ENCODE results near the gene GASK1B.

The GASK1B gene

DNA sequence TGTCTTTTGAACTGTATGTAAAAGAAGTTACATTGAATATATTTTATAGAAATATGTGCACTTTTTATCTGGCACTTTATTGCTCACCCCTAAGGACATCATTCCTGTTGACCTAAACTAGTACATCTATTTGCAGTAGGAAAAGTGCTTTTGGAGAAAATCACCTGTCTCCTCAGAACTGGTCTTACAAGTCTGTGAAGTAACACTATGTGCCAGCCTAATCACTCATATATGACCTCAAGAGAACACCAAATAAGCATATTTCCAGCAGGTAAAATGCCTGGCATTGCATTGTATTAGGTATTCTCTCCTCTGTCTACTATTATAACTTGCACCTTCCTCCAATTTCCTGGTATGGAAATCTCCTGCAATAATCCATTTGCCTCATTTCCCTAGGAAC lies 4.0 kb upstream of the GASK1B start:
- no peak overlapping the region for H3K4me3 ChIP-seq (ENCODE audit: low read length, poor library complexity, severe bottlenecking)
- H3K9me3 ChIP-seq (ENCODE audit: insufficient read depth, low read depth, low read length): no peaks in the 10 kb centered on the region
- no peaks in the 10 kb centered on the region for H3F3A ChIP-seq (ENCODE audit: low read depth)
- no peaks in the 10 kb centered on the region for H3K9me2 ChIP-seq (replicated peaks; ENCODE audit: low read depth, low read length)
- H3K79me2 ChIP-seq (ENCODE audit: insufficient read depth, low read length): no peaks in the 10 kb centered on the region
- no peak overlapping the region for H2AFZ ChIP-seq (ENCODE audit: low read length)
- no peaks in the 10 kb centered on the region for H3K36me3 ChIP-seq (ENCODE audit: insufficient read depth, low read length)
- no peak overlapping the region for H3K9ac ChIP-seq (ENCODE audit: low read depth, low read length, poor library complexity, severe bottlenecking)
- no peaks in the 10 kb centered on the region for H4K20me1 ChIP-seq (ENCODE audit: insufficient read depth, low read length, poor library complexity, severe bottlenecking)
- H3K4me1 ChIP-seq (ENCODE audit: insufficient read depth, low read length, poor library complexity, severe bottlenecking): no peaks in the 10 kb centered on the region
- H3K27me3 ChIP-seq (ENCODE audit: insufficient read depth, low read length, poor library complexity, severe bottlenecking): no peaks in the 10 kb centered on the region
- no peak overlapping the region for H3K4me2 ChIP-seq (ENCODE audit: low read depth, low read length, poor library complexity, severe bottlenecking)
- TF ChIP-seq, protein P1, sequence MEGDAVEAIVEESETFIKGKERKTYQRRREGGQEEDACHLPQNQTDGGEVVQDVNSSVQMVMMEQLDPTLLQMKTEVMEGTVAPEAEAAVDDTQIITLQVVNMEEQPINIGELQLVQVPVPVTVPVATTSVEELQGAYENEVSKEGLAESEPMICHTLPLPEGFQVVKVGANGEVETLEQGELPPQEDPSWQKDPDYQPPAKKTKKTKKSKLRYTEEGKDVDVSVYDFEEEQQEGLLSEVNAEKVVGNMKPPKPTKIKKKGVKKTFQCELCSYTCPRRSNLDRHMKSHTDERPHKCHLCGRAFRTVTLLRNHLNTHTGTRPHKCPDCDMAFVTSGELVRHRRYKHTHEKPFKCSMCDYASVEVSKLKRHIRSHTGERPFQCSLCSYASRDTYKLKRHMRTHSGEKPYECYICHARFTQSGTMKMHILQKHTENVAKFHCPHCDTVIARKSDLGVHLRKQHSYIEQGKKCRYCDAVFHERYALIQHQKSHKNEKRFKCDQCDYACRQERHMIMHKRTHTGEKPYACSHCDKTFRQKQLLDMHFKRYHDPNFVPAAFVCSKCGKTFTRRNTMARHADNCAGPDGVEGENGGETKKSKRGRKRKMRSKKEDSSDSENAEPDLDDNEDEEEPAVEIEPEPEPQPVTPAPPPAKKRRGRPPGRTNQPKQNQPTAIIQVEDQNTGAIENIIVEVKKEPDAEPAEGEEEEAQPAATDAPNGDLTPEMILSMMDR (conservative IDR thresholded peaks at IDR 0.05; ENCODE audit: low read length): no peak
- no peak for TF ChIP-seq EZH2phosphoT487 (IDR thresholded peaks at IDR 0.05; ENCODE audit: borderline replicate concordance)

DNA sequence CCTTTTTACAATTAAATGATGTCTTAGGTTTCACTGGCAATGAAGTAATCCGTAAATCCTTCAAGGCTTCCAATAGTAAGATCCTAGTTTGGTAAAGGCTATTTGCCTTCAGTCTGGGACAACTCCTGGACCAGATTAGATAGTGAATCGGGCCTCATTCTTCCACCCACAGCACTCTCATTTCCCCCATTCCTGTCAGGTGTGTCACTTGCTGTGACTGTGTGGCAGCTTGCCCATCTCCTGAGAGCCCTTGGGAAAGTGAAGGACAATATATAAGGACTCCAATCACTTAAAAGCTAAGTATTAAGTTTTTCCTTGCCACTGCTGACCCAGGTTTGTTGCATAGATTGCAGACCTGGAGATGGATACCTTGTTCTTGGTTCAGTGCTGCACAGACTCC lies 3.3 kb upstream of the GASK1B start:
- TF ChIP-seq, protein P1 (conservative IDR thresholded peaks at IDR 0.05; ENCODE audit: low read length): no peak
- TF ChIP-seq EZH2phosphoT487 (IDR thresholded peaks at IDR 0.05; ENCODE audit: borderline replicate concordance): no peak
- Histone ChIP-seq H3K79me2 (ENCODE audit: insufficient read depth, low read length) (no peaks in the 10 kb centered on the region), H3K27me3 (ENCODE audit: insufficient read depth, low read length, poor library complexity, severe bottlenecking) (no peaks in the 10 kb centered on the region), H2AFZ (ENCODE audit: low read length) (no peak overlapping the region), H3K4me3 (ENCODE audit: low read length, poor library complexity, severe bottlenecking) (no peak overlapping the region), H3K4me1 (ENCODE audit: insufficient read depth, low read length, poor library complexity, severe bottlenecking) (no peaks in the 10 kb centered on the region), H3K9ac (ENCODE audit: low read depth, low read length, poor library complexity, severe bottlenecking) (no peak overlapping the region), H3K36me3 (ENCODE audit: insufficient read depth, low read length) (no peaks in the 10 kb centered on the region), H4K20me1 (ENCODE audit: insufficient read depth, low read length, poor library complexity, severe bottlenecking) (no peaks in the 10 kb centered on the region), H3K4me2 (ENCODE audit: low read depth, low read length, poor library complexity, severe bottlenecking) (no peak overlapping the region), H3K9me3 (ENCODE audit: insufficient read depth, low read depth, low read length) (no peaks in the 10 kb centered on the region), H3K9me2 (replicated peaks; ENCODE audit: low read depth, low read length) (no peaks in the 10 kb centered on the region), H3F3A (ENCODE audit: low read depth) (no peaks in the 10 kb centered on the region)

DNA sequence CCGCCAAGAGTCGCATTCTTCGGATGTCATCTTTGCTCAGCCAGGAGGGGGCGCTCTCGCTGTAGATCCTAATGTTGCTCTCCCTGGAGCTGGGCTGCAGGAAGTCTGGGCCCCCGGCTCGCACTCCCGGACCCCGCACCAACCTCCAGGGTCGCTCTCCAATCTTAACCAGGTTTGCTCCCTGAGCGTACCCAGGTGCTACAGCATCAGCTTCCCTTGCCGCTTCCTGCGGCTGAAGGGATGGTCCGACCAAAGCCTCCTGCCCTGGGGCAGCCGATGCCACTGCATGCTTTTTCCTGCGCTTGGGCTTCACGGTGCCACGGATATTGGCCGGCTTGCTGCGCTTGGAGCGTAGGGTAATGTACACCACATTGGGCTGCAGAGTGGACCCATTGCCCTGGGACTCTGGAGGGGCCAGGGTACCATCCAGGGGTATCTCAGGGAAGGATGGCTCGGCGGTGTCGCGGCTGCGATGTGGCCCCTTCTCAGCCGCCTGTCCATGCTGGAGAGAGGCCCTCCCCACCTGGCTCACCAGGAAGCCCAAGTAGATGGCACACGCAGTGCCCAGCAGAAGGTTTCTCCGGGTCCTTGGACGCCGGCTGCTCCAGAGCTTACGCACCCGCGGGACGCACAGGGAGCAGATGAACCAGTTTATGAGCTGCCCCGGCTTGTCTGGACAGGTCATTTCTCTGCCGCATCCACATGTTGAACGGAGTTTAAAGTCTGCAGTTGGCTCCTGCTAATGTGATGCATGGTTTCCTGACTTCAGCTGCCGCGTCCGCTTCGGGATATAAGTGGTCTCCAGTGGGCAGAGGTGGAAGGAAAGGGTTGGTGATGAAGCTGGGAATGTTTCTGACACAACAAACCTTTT lies 1.9 kb downstream of the GASK1B start:
- Histone ChIP-seq H3F3A (ENCODE audit: low read depth) (no peaks in the 10 kb centered on the region), H3K4me1 (ENCODE audit: insufficient read depth, low read length, poor library complexity, severe bottlenecking) (no peaks in the 10 kb centered on the region), H3K9me3 (ENCODE audit: insufficient read depth, low read depth, low read length) (no peaks in the 10 kb centered on the region), H4K20me1 (ENCODE audit: insufficient read depth, low read length, poor library complexity, severe bottlenecking) (no peaks in the 10 kb centered on the region), H3K36me3 (ENCODE audit: insufficient read depth, low read length) (no peaks in the 10 kb centered on the region), H3K4me2 (ENCODE audit: low read depth, low read length, poor library complexity, severe bottlenecking) (no peak overlapping the region), H2AFZ (ENCODE audit: low read length) (no peak overlapping the region), H3K79me2 (ENCODE audit: insufficient read depth, low read length) (no peaks in the 10 kb centered on the region), H3K9me2 (replicated peaks; ENCODE audit: low read depth, low read length) (no peaks in the 10 kb centered on the region), H3K4me3 (ENCODE audit: low read length, poor library complexity, severe bottlenecking) (no peak overlapping the region), H3K27me3 (ENCODE audit: insufficient read depth, low read length, poor library complexity, severe bottlenecking) (peaks cover 6% of the 10 kb centered on the region), H3K9ac (ENCODE audit: low read depth, low read length, poor library complexity, severe bottlenecking) (no peak overlapping the region)
- no peak for TF ChIP-seq EZH2phosphoT487 (IDR thresholded peaks at IDR 0.05; ENCODE audit: borderline replicate concordance)
- TF ChIP-seq, protein P1 (conservative IDR thresholded peaks at IDR 0.05; ENCODE audit: low read length): peak; percentile 61

Data from Loucy (cell line).